SK-N-MC (cell line): ENCODE results near the gene ZNHIT3.

ENCODE experiments used
- DNase-seq: peaks from one replicate; pipeline ENCODE4 v3.0.0-alpha.2; 2011; ENCODE audit warnings: low read depth, low spot score
- H3K27ac ChIP-seq: fragments of 200-600 bp; sonication (generic); 2 replicates; pipeline ENCODE4 v1.5.1; 2016; ENCODE audit warnings: mixed run types
- H3K36me3 ChIP-seq: fragments of 200-600 bp; sonication (generic); 2 replicates; pipeline ENCODE4 v1.6.1; 2017; ENCODE audit warnings: antibody characterized with exemption, low read length, mixed read lengths; ENCODE audit not compliant: insufficient read depth
- H3K4me3 ChIP-seq: fragments of 200-600 bp; sonication (generic); 2 replicates; pipeline ENCODE4 v1.5.1; 2016
- H3K9ac ChIP-seq: fragments of 200-600 bp; sonication (generic); 2 replicates; pipeline ENCODE4 v1.8.0; 2017; ENCODE audit warnings: mixed run types, mixed read lengths; ENCODE audit not compliant: insufficient read length
- H3K9me3 ChIP-seq: fragments of 200-600 bp; sonication (generic); 2 replicates; pipeline ENCODE4 v1.6.1; 2017; ENCODE audit warnings: low read depth, mild to moderate bottlenecking, antibody characterized with exemption, low read length, moderate library complexity, mixed read lengths
- EZH2 ChIP-seq: fragments of 200-600 bp; sonication (generic); IDR thresholded peaks from one replicate; pipeline ENCODE4 v1.6.1; 2017; ENCODE audit warnings: antibody characterized with exemption
- FOXP2 ChIP-seq: optimal IDR thresholded peaks from 2 replicates; pipeline ENCODE3; 2011; ENCODE audit warnings: mild to moderate bottlenecking, moderate library complexity; ENCODE audit not compliant: insufficient read depth; ENCODE audit errors: extremely low read length, control extremely low read depth
- POLR2AphosphoS5 ChIP-seq: IDR thresholded peaks from 2 replicates; pipeline ENCODE4 v1.6.1; 2012; ENCODE audit warnings: mild to moderate bottlenecking, low read depth, low read length, borderline replicate concordance

ZNHIT3 gene

DNA sequence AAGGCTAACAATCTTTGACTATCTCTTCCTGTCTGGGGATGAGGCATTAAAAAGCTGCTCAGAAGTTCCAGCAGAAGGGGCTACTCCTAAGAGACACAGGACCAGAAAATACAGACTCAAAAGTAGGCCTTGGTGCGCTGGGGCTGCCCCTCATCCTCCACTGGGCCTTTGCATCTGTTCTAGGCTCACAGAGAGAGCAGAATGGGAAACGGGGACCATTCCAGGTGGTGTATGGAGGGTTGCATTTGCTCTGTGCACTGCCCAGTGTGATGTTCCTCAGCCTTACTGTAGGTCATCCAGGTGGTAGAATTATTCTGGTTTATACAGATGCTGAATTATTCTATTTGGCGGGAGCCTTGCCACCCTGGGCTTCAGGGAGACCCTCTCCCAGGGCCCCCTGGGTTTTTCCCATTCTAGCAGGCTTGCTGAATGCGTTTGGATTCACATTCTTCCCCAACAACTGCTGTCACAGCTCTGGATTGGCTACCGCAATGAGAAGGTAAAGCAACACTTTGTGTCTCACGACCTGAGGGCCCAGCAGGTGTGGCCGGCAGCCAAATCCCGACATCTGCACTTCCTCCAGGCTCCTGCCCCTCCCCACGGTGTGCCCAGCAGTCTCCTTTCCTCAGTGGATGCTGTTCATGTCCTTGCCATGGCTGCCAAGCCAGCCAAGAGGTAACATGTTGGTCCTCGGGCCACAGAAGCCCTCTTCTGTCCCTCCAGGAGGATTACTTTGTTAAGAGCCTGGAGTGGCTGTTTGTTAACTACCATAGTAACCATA, 25.0 kb upstream of the ZNHIT3 start:
- TF ChIP-seq FOXP2 (no peak), EZH2 (no peak), POLR2AphosphoS5 (no peak)
- H3K9ac ChIP-seq: no peak overlapping the region
- H3K9me3 ChIP-seq: no peaks in the 10 kb centered on the region
- no peak overlapping the region for H3K4me3 ChIP-seq
- H3K27ac ChIP-seq: no peak overlapping the region
- DNase-seq: no peak
- no peaks in the 10 kb centered on the region for H3K36me3 ChIP-seq

- TF ChIP-seq EZH2: no peak
- no peak for TF ChIP-seq POLR2AphosphoS5
- TF ChIP-seq FOXP2: no peak
- Histone ChIP-seq H3K27ac (no peak overlapping the region), H3K9ac (no peak overlapping the region), H3K9me3 (no peaks in the 10 kb centered on the region), H3K4me3 (no peak overlapping the region), H3K36me3 (no peaks in the 10 kb centered on the region)
- no peak for DNase-seq
These were observed 22.3 kb upstream of the ZNHIT3 start for GRCh38 chr17:36463916-36464764.

- Histone ChIP-seq H3K4me3 (no peak overlapping the region), H3K9ac (no peak overlapping the region), H3K27ac (no peak overlapping the region), H3K36me3 (no peaks in the 10 kb centered on the region), H3K9me3 (no peaks in the 10 kb centered on the region)
- TF ChIP-seq FOXP2 (no peak), EZH2 (no peak), POLR2AphosphoS5 (no peak)
- DNase-seq: no peak
These were observed 21.8 kb upstream of the ZNHIT3 start for GRCh38 chr17:36464765-36465088.

DNA sequence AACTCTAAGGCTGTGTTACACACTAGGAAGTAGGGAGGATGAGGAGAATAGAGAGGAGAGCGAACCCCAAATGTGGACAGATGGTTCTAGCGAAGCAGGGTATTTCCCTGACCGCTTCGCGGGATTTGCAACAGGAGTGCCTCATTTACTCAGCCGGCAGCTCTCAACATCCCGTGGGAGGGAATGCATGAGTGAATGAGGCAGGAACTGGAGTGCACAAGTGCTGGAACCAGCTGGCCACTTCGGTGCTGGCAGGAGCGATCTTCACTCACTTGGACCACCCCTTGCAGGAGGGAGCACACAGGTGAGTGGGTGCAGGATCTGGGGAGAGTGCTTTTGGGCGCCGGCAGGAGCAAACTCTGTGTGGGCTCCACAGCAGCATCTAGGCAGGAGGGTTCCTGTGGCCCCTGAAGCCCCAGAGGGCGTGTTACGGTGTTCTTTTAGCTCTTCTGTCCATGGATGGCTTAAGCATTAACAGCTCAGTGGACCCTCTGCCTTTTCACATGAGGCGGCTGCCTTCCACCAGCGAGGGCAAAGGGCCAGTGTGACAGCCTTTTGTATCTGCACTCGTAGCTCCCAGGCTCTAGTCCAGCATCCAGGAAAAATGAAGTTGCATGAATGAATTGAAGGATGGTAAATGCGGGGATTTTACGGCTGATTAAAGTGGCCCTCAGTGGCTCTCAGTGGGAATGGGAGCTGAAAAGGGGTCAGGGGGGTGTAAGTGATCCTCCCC, 17.4 kb upstream of the ZNHIT3 start:
- no peak for TF ChIP-seq EZH2
- no peak for TF ChIP-seq FOXP2
- TF ChIP-seq POLR2AphosphoS5: no peak
- H3K9ac ChIP-seq: no peak overlapping the region
- no peak for DNase-seq

DNA sequence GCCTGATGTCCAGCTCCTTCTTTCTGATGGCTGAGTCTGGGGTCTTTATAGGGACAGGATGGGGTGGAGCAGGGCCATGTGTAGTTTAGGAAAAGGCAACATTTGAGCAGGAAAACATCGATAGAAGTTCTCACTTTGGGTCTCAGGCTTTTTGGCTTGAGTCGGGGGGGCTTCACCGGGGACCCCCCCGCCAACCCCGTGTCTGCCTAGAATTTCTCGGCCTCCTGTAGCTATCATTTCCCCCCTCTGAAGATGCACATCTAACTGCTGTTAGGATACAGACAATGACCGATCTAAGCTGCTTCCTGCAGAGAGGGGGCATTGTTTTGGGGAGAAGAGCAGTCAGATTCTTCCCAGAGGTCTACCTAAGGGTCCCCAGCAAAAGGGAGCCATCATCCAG, 16.7 kb upstream of the ZNHIT3 start:
- TF ChIP-seq EZH2 (no peak), POLR2AphosphoS5 (no peak), FOXP2 (no peak)
- H3K9me3 ChIP-seq: no peaks in the 10 kb centered on the region
- H3K4me3 ChIP-seq: no peak overlapping the region

More for the DNA sequence above, 17.4 kb upstream of the ZNHIT3 start:
- no peak overlapping the region for H3K4me3 ChIP-seq
- no peaks in the 10 kb centered on the region for H3K9me3 ChIP-seq
- no peak overlapping the region for H3K27ac ChIP-seq
- H3K36me3 ChIP-seq: no peaks in the 10 kb centered on the region

DNA sequence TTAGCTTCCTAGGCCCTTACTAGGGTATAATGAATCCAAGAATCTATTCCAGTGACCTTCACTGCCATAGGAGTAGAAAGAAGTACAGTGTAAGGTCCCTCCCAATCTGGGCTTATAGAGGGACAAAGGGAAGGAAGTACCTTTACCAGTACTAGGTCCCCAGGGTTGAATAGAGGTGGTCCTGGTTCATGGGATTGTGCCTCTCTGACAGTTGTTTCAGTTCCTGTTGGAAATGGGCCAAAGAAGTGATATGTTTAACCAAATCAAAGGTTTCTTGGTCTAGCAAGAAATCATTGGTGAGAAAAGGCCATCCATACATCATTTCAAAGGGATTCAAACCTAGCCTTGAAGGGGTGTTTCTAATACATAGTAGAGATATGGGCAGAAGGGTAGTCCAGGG, 16.0 kb upstream of the ZNHIT3 start:
- H3K27ac ChIP-seq: no peak overlapping the region
- no peaks in the 10 kb centered on the region for H3K36me3 ChIP-seq
- TF ChIP-seq EZH2: no peak
- TF ChIP-seq FOXP2: no peak
- no peak for TF ChIP-seq POLR2AphosphoS5
- DNase-seq: no peak
- no peaks in the 10 kb centered on the region for H3K9me3 ChIP-seq
- no peak overlapping the region for H3K9ac ChIP-seq
- no peak overlapping the region for H3K4me3 ChIP-seq

More for the DNA sequence above, 16.7 kb upstream of the ZNHIT3 start:
- Histone ChIP-seq H3K36me3 (no peaks in the 10 kb centered on the region), H3K9ac (no peak overlapping the region), H3K27ac (no peak overlapping the region)
- DNase-seq: no peak

GRCh38 chr17:36474571-36474970, 11.9 kb upstream of the ZNHIT3 start:
- TF ChIP-seq FOXP2: no peak
- no peak for TF ChIP-seq POLR2AphosphoS5
- TF ChIP-seq EZH2: no peak
- no peaks in the 10 kb centered on the region for H3K36me3 ChIP-seq
- no peak overlapping the region for H3K9ac ChIP-seq
- DNase-seq: no peak
- H3K4me3 ChIP-seq: no peak overlapping the region
- no peaks in the 10 kb centered on the region for H3K9me3 ChIP-seq
- H3K27ac ChIP-seq: no peak overlapping the region

GRCh38 chr17:36475346-36475970, 11.0 kb upstream of the ZNHIT3 start:
- Histone ChIP-seq H3K36me3 (no peaks in the 10 kb centered on the region), H3K27ac (no peak overlapping the region), H3K4me3 (no peak overlapping the region), H3K9me3 (no peaks in the 10 kb centered on the region), H3K9ac (no peak overlapping the region)
- TF ChIP-seq POLR2AphosphoS5: no peak
- no peak for TF ChIP-seq FOXP2
- TF ChIP-seq EZH2: no peak
- no peak for DNase-seq
